ENCODE measurements around the gene SERBP1. TPM values are rescaled to one million over a fixed set of nuclear protein-coding genes. Genes with fewer than 3 reads are reported as not detected.
A peak's percentile ranks its signal among the peaks of the same experiment; 100 is the strongest.

Gene SERBP1
- polyA plus RNA-seq (ENCODE audit: insufficient read length in 12 of 12): 100 to 1,000 TPM in 11 of 12 donors, not detected in 1; 410 to 497 (median 460) TPM
- long read RNA-seq, donor 1, full-length matches to known transcripts: 103 of 312 reads
- long read RNA-seq, donor 1, partial matches to known transcripts: 204 of 312 reads
- long read RNA-seq, donor 1, other reads (novel, unspliced or antisense): 5 of 312 reads
- long read RNA-seq, donor 2, full-length matches to known transcripts: 109 of 279 reads
- long read RNA-seq, donor 2, partial matches to known transcripts: 170 of 279 reads
- long read RNA-seq, donor 2, other reads (novel, unspliced or antisense): 0 of 279 reads
- long read RNA-seq, donor 3, full-length matches to known transcripts: 101 of 353 reads
- long read RNA-seq, donor 3, partial matches to known transcripts: 252 of 353 reads
- long read RNA-seq, donor 3, other reads (novel, unspliced or antisense): 0 of 353 reads
- long read RNA-seq, donor 4, full-length matches to known transcripts: 76 of 223 reads
- long read RNA-seq, donor 4, partial matches to known transcripts: 147 of 223 reads
- long read RNA-seq, donor 4, other reads (novel, unspliced or antisense): 0 of 223 reads
- long read RNA-seq, donor 5, full-length matches to known transcripts: 243 of 517 reads
- long read RNA-seq, donor 5, partial matches to known transcripts: 274 of 517 reads
- long read RNA-seq, donor 5, other reads (novel, unspliced or antisense): 0 of 517 reads
- long read RNA-seq, donor 6, full-length matches to known transcripts: 73 of 243 reads
- long read RNA-seq, donor 6, partial matches to known transcripts: 170 of 243 reads
- long read RNA-seq, donor 6, other reads (novel, unspliced or antisense): 0 of 243 reads
- long read RNA-seq, donor 7, full-length matches to known transcripts: 49 of 162 reads
- long read RNA-seq, donor 7, partial matches to known transcripts: 113 of 162 reads
- long read RNA-seq, donor 7, other reads (novel, unspliced or antisense): 0 of 162 reads
- long read RNA-seq, donor 8, full-length matches to known transcripts: 233 of 528 reads
- long read RNA-seq, donor 8, partial matches to known transcripts: 295 of 528 reads
- long read RNA-seq, donor 8, other reads (novel, unspliced or antisense): 0 of 528 reads
- long read RNA-seq, donor 9, full-length matches to known transcripts: 94 of 231 reads
- long read RNA-seq, donor 9, partial matches to known transcripts: 137 of 231 reads
- long read RNA-seq, donor 9, other reads (novel, unspliced or antisense): 0 of 231 reads
- long read RNA-seq, donor 10, full-length matches to known transcripts: 176 of 408 reads
- long read RNA-seq, donor 10, partial matches to known transcripts: 232 of 408 reads
- long read RNA-seq, donor 10, other reads (novel, unspliced or antisense): 0 of 408 reads
- long read RNA-seq, donor 11, full-length matches to known transcripts: 173 of 512 reads
- long read RNA-seq, donor 11, partial matches to known transcripts: 339 of 512 reads
- long read RNA-seq, donor 11, other reads (novel, unspliced or antisense): 0 of 512 reads

GRCh38 chr1:67430358-67431155, at the start of gene SERBP1:
TSS of gene SERBP1 (minus strand) at chr1:67430402. CDS start at chr1:67430300, 102 bp downstream.
- DNase-seq: peak; percentile 98

DNA sequence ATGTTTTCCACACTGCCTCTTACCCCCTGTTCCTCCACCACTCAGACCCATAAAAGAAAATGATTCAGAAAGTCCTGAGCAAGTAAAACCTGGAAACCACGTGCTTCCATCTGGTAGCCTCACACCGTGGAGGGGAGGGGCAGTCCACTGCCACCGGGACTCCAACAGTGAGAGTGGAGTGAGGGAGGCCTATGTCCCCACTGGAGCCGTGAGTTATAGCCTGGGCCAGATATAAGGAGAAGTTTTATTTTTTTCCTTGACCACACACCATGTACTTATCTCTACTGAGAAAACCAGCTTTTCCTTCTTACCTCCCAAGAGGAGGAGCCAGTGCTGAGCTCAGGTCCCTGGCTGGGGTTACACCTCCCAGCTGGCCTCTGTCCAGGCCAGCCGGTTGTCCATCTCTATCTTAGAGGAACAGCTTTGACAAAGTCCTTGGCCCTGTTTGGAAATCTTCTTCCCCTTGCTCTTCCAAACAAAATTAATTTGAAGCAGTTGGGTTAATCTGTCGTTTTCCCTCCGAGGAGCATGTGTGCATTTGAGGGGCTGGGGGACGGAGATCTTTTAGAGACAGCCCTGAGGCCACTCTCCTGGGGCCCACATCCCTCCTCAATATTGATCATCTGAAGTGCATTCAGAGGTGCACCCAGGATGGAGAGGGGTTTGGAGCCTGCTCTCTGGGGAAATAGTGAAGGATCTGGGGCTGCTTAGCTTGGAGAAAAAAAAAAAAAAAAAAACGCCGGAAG, 49.1 kb upstream of the SERBP1 start:
- no peak for DNase-seq

GRCh38 chr1:67476906-67477305, 46.7 kb upstream of the SERBP1 start:
- DNase-seq: no peak

DNA sequence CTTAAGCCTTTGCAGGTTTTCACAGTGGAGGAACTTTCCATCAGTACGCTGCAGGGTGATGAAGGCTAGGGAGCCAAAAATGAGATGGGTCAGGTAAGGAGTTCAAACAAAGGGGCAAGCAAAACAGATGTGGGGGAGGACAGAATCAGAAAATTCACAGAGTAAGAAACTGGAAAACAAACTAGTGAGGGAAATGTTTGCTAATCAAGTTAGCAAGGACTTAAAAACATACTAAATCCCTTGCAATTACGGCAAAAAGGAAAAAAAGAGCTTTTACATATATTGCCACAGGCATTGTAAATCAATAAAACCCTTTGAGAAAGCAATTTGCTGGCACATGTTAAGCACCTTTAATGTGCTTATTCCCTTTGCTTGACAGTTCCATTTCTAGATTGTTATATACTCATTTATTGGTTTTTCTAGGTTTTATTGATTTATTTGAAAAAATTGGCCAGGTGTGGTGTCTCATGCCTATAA, 45.8 kb upstream of the SERBP1 start:
- DNase-seq: no peak

DNA sequence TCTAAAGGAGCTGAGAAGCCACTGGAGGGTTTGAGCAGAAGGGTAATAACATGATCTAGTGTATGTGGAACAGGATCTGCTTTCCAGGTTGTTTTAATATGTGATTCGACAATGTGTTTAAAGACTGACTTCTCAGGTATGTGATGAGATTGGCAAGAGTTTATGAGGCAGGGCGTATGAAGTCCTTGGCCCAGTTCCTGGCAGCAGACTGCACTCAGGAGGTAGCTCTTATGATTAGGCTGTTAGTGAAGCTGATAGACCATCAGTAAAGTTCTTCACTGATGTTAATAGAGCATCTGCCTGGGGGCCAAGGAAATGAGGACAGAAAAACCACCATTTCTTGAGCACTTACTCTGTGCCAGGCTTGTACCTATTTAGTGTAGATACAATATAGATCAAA, 41.9 kb upstream of the SERBP1 start:
- DNase-seq: no peak

DNA sequence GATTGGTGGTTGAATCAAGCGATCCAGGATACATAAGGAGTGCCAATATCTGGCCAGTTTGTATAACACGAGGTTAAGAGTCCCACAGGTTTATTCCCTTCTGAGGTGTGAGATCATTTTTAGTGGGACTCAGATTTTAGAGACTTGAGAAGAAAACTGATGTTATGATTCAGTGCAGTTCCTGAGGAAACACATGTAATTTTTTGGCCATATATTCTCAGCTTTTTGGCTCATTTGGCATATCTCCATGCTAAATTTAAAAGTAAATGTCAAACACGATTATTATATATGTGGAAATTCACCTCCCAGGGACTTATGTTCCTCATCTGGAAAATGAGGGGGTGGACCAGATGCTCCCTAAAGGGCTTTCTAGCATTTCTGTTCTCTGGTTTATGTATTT, 39.2 kb upstream of the SERBP1 start:
- DNase-seq: no peak

- no peak for DNase-seq
Measured at GRCh38 chr1:67468066-67468718, 38.0 kb upstream of the SERBP1 start.

DNA sequence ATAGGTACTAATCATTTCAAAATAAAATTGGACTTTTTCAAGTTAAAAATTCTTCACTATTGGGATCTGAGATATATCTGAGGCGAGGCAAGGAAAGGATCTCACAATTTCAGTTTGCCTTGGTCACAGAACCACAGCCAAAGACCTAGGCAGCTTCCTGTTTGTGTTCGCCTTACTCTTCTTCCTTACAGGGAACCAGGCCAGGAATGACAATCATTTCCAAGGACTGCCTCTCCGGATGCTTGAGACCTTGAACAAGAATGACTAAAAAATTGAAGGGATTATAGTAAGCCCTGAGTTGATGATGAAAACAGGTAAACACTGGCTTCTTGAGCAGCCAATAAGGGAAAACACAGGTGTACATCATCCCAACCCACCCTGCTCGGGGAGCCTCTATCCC, 35.2 kb upstream of the SERBP1 start:
- no peak for DNase-seq

- DNase-seq: no peak
Measured at GRCh38 chr1:67464746-67465145, 34.5 kb upstream of the SERBP1 start.

GRCh38 chr1:67464058-67464457, 33.9 kb upstream of the SERBP1 start:
- DNase-seq: no peak

DNA sequence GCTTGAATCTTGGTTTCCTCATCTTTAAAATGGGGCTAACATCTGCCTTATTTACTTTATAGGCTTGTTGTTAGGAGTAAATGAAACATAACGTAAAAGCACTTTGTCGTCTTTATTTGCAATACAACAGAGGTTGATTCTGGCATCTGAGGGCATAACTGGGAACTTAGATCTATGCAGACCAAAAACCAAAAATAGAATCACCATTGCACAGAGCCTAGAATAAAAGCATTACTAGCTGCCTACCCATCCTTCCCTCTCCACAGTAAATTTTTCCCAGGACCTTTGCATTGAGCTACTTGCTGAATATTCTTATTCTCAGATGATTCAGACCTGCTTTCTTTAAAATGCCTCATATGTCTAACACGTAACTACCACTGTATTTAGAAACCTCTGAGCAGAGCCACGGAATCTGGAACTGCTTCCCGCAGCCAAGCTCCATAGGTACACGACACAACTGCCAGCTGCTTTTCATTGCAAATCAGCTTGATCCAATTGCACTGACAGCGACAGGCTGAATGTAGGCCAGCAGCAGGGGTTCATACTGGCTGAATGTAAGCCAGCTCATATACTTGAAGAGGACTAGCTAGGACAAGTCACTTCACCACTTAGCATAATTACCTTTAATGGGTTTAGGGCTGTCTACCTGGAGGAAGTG, 33.2 kb upstream of the SERBP1 start:
- no peak for DNase-seq

GRCh38 chr1:67460676-67461500, 30.7 kb upstream of the SERBP1 start:
- DNase-seq: peak; percentile 37

DNA sequence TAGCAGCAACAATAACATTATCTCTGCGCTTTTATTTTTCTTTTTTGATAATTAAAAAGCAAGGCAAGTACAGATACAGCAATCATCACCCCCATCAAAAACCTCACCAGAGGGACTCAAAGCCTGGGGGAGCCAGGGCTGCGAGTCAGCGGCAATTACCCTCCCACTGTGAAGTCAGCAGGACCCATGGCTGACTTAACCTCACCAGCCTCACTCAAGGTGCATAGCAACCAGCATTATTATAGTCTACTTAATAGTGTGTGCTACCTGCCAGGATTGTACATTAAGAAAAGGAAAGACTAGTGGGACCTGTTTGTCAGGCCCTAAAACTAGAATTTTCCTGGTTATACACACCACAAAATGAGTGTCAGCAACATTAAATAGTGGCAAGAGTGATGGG, 28.9 kb upstream of the SERBP1 start:
- no peak for DNase-seq

DNA sequence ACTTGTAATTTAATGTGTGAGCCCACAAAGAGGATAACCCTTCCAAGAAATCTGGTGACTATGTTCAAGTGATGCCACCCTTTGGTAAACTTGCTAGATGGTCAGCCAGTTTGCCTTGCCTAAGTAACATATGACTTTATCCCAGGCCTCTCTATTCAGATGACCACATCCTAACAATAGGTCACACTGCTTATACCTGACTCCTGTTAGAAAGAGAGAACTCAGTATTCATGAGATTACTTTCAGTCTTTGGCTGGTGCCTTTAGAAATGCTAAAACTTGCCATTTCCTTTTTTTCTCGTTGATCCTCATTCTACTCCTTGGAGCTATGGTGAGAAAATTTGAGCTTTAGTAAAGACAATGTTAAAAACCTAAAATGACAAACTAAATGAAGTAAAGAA, 28.5 kb upstream of the SERBP1 start:
- DNase-seq: no peak

GRCh38 chr1:67457247-67457646, 27.0 kb upstream of the SERBP1 start:
- DNase-seq: no peak

GRCh38 chr1:67451815-67452214, 21.6 kb upstream of the SERBP1 start:
- DNase-seq: no peak

- no peak for DNase-seq
Measured at GRCh38 chr1:67451356-67451755, 21.2 kb upstream of the SERBP1 start.

GRCh38 chr1:67446893-67447292, 16.7 kb upstream of the SERBP1 start:
- DNase-seq: no peak

Measured in muscle of arm (tissue), 14 donors.